VCaP (cell line): ENCODE measurements around the gene WDR91.

Source experiments
- H3K27ac ChIP-seq: fragments of 450-650 bp; 2 replicates; pipeline ENCODE4 v1.5.1; 2017
- TF ChIP-seq, protein P1 (sequence below): fragments of 450-650 bp; conservative IDR thresholded peaks from 2 replicates; pipeline ENCODE4 v1.5.1; 2017; ENCODE audit warnings: mild to moderate bottlenecking, moderate library complexity

Gene WDR91

DNA sequence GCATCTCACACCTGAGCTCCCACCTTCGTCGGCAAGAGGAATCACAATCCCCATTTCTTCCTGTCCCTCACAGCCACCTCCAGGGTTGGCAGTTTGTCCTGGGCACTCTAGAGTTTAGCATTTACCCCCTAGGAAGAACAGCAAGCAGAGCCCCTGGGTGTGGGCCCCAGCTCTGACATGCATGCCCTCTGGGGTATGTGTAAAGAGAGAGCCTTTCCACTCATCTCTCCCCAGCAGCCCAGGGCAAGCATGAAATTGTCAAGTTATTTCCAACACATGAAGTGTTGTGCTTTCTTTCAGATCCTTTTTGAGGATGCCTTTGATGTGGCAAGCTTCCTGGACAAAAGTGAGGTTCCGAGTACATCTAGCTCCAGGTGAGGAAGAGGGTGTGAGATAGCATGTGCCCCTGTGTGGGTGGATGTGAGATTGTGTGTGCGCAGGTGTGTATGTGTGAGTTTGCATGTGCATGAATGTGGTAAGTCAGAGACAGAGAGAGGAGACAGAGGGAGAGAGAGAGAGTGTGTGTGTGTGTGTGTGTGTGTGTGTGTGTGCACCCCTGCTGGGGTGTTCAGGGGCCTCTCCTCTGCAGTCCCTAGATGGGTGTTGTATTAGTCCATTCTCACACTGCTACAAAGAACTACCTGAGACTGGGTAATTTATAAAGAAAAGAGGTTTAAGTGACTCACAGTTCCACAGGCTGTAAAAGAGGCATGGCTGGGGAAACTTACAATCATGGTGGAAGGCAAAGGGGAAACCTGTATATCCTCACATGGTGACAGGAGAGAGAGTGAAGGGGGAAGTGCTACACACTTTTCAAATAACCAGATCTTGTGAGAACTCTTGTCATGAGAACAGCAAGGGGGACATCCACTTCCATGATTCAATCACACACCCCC lies 40.4 kb upstream of the WDR91 start:
- H3K27ac ChIP-seq: no peak overlapping the region
- TF ChIP-seq, protein P1, sequence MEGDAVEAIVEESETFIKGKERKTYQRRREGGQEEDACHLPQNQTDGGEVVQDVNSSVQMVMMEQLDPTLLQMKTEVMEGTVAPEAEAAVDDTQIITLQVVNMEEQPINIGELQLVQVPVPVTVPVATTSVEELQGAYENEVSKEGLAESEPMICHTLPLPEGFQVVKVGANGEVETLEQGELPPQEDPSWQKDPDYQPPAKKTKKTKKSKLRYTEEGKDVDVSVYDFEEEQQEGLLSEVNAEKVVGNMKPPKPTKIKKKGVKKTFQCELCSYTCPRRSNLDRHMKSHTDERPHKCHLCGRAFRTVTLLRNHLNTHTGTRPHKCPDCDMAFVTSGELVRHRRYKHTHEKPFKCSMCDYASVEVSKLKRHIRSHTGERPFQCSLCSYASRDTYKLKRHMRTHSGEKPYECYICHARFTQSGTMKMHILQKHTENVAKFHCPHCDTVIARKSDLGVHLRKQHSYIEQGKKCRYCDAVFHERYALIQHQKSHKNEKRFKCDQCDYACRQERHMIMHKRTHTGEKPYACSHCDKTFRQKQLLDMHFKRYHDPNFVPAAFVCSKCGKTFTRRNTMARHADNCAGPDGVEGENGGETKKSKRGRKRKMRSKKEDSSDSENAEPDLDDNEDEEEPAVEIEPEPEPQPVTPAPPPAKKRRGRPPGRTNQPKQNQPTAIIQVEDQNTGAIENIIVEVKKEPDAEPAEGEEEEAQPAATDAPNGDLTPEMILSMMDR: no peak

DNA sequence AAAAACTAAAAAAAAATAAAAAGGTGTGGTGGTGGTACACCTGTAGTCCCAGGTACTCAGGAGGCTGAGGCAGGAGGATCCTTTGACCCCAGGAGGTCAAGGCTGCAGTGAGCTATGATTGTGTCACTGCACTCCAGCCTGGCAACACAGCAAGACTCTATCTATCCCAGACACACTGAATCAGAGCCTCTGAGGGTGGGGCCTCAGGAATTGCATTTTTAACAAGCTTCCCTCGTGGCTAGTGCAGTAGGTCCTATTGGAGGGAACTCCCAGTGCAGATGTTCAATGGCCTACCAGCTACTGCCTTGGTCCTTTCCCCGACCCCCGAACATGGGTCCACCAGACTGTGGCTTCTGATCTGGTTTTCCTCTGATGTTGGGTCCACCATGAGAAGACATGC lies 37.2 kb upstream of the WDR91 start:
- TF ChIP-seq, protein P1: no peak
- no peak overlapping the region for H3K27ac ChIP-seq

DNA sequence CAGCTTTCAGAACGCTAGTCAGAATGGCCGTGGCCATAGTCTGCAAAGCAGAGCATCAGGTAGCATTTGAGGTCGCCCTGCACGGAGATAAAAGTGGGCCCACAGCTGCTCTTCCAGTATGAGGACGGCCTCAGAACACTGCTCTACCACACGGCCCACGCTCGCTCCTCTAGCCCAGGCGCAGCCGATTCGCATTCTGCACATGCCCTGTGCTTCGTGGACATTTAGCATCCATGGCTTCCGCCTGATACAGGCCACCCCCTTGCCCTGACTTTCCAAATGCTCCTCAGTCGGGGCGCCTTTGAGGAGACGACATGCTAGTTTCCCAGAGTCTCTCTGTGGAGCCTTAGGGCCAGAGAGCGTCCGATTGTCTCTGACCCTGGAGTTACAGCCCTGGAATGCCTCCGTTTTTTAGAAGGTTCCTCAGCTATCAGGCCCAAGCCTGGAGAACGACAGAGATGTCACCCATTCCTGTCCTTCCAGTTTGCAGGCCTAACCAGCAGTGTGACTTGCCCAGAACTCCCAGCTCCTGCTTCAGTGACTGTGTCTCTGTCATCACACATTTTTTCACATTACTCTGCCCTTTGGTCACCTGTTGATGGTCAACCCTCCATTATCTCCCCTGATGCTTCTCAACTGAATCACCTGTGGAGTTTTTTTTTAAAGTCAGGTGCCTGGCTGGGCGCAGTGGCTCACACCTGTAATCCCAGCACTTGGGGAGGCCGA lies 36.6 kb upstream of the WDR91 start:
- no peak overlapping the region for H3K27ac ChIP-seq
- TF ChIP-seq, protein P1: no peak

DNA sequence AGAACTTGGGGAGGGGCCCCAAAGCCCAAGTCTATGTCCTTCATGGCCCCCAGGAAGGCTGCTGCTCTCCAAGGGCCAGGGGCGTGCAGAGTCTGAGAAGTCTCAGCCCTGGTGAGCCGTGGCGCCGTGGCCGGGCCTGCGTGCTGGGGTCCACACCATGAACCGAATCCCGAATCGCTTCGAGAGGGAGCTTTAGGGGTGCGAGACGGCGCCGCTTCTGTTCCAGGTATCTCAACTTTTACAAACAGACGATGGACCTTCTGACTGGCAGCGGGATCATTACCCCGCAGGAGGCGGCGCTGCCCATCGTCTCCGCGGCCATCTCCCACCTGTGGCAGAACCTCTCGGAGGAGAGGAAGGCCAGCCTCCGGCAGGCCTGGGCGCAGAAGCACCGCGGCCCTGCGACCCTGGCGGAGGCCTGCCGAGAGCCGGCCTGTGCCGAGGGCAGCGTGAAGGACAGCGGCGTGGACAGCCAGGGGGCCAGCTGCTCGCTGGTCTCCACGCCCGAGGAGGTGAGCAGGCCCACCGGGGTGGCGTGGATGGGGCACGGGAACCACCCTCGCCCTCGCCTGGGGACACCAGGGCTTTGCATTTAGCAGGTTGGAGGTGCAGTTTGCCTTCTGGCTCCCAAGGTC lies 35.0 kb upstream of the WDR91 start:
- H3K27ac ChIP-seq: no peak overlapping the region
- TF ChIP-seq, protein P1: no peak

DNA sequence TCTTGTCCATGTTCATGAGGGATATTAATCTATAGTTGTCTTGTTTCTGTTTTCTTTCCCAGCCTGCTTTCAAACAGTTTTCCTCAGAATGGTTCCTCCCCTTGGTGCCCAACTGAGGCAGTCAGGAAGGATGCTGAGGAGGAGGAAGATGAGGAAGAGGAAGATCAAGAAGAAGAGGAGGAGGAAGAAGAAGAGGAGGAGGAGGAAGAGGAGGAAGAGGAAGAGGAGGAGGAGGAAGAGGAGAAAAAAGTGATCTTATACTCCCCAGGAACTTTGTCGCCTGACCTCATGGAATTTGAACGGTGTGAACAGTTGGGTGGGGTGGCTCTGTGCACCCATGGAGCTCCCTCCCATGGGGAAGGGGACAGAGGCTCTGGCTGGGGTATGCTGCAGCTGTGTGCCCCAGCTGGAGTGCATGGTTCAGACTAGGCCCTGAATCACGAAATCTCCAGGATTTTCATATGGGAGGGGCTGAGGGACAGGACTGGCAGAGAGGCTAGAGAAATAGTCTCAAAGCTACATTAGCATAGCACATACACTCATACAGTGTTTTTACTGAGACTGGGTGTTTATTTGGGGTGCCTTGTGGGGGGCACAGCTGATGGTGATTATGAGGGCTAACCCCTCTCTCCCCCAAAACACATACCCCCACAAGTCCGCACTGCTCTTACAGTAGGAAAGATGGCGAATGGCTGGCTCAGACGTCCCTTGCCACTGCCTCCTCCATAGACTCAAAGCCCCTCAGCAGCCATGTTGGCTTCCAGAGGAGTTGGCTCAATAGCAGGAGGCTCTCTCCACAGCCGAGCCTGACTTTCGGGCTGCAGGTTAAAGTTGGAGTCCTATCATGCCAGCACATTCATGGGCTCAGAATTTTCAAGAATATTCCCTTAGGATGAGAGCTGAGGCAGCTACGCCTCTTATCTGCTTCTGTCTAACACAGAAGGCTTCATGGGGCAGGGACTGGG lies 34.2 kb upstream of the WDR91 start:
- H3K27ac ChIP-seq: no peak overlapping the region
- TF ChIP-seq, protein P1: no peak

DNA sequence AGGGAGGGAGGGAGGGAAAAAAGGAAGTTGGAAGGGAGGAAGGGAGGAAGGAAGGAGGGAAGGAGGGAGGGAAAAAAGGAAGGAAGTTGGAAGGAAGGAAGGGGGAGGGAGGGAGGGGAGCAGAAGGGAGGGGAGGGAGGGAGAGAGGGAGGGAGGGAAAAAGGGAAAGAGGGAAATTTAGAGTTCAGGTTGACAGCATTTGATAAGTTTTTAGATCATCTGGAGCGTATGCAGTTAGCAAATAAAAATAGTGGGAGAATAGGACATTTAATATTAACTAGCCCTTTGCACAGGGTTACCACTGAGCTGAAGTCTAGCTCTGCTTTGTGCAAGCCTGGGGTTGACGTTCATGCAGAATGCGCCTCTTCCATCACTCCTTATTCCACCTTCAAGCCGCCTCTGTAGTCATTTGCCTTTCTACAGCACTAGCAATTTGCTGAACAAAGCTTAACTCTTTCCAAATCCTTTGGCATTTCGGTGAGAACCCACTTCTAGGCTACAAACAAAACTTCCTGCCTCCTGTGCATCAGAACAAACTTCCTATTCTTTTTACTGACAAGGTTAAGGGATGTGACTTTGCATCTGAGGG lies 30.9 kb upstream of the WDR91 start:
- no peak overlapping the region for H3K27ac ChIP-seq
- TF ChIP-seq, protein P1: no peak
